ENCODE data around the gene H2AZ2.

H2AZ2 gene

GRCh38 chr7:44847920-44848634, at the start of gene H2AZ2:
Gene H2AZ2 (minus strand): TSS chr7:44848087. CDS start chr7:44847971, 116 bp downstream.
- in situ Hi-C loops (cut with HindIII; ENCODE audit: low sequenced_read_pairs), result no loop called here

GRCh38 chr7:44897309-44897708, 49.4 kb upstream of the H2AZ2 start:
- in situ Hi-C loops (cut with HindIII; ENCODE audit: low sequenced_read_pairs), result no loop called here

- in situ Hi-C loops (cut with HindIII; ENCODE audit: low sequenced_read_pairs), result no loop called here
Measured at GRCh38 chr7:44894888-44895580, 47.1 kb upstream of the H2AZ2 start.

- in situ Hi-C loops (cut with HindIII; ENCODE audit: low sequenced_read_pairs), result no loop called here
Measured at GRCh38 chr7:44893710-44894234, 45.9 kb upstream of the H2AZ2 start.

GRCh38 chr7:44891791-44892190, 43.9 kb upstream of the H2AZ2 start:
- in situ Hi-C loops (cut with HindIII; ENCODE audit: low sequenced_read_pairs), result no loop called here

GRCh38 chr7:44891372-44891771, 43.5 kb upstream of the H2AZ2 start:
- in situ Hi-C loops (cut with HindIII; ENCODE audit: low sequenced_read_pairs), result no loop called here

- in situ Hi-C loops (cut with HindIII; ENCODE audit: low sequenced_read_pairs), result no loop called here
Measured at GRCh38 chr7:44889086-44889781, 41.3 kb upstream of the H2AZ2 start.

GRCh38 chr7:44887293-44887692, 39.4 kb upstream of the H2AZ2 start:
- in situ Hi-C loops (cut with HindIII; ENCODE audit: low sequenced_read_pairs), result no loop called here

- in situ Hi-C loops (cut with HindIII; ENCODE audit: low sequenced_read_pairs), result no loop called here
Measured at GRCh38 chr7:44885394-44886317, 37.8 kb upstream of the H2AZ2 start, which contains the start of gene PURB. Gene PURB (minus strand): TSS chr7:44885530. CDS start chr7:44885348, 182 bp downstream.

GRCh38 chr7:44884621-44885393, 36.9 kb upstream of the H2AZ2 start:
- in situ Hi-C loops (cut with HindIII; ENCODE audit: low sequenced_read_pairs), result no loop called here

- in situ Hi-C loops (cut with HindIII; ENCODE audit: low sequenced_read_pairs), result no loop called here
Measured at GRCh38 chr7:44883961-44884620, 36.2 kb upstream of the H2AZ2 start.

GRCh38 chr7:44882899-44883298, 35.0 kb upstream of the H2AZ2 start:
- in situ Hi-C loops (cut with HindIII; ENCODE audit: low sequenced_read_pairs), result no loop called here

- in situ Hi-C loops (cut with HindIII; ENCODE audit: low sequenced_read_pairs), result no loop called here
Measured at GRCh38 chr7:44881610-44882009, 33.7 kb upstream of the H2AZ2 start.

- in situ Hi-C loops (cut with HindIII; ENCODE audit: low sequenced_read_pairs), result no loop called here
Measured at GRCh38 chr7:44881066-44881600, 33.2 kb upstream of the H2AZ2 start.

- in situ Hi-C loops (cut with HindIII; ENCODE audit: low sequenced_read_pairs), result no loop called here
Measured at GRCh38 chr7:44880317-44881018, 32.6 kb upstream of the H2AZ2 start.

- in situ Hi-C loops (cut with HindIII; ENCODE audit: low sequenced_read_pairs), result no loop called here
Measured at GRCh38 chr7:44876393-44876792, 28.5 kb upstream of the H2AZ2 start.

GRCh38 chr7:44875241-44875640, 27.4 kb upstream of the H2AZ2 start:
- in situ Hi-C loops (cut with HindIII; ENCODE audit: low sequenced_read_pairs), result no loop called here

- in situ Hi-C loops (cut with HindIII; ENCODE audit: low sequenced_read_pairs), result no loop called here
Measured at GRCh38 chr7:44872787-44873186, 24.9 kb upstream of the H2AZ2 start.

All from DLD1 (cell line).